Transverse colon (tissue), 3 donors: ENCODE results near the gene SCNN1A.

Experiments used
- CTCF ChIP-seq, 5 experiments: fragments of 200-600 bp in 3 of 5; fragments of 450-650 bp in 2 of 5; sonication (generic) in 3 of 5; IDR thresholded peaks; 1 replicate in 2 of 5; 2 replicates in 3 of 5; pipeline ENCODE4 v1.5.1; 2016 to 2017; ENCODE audit warnings: antibody characterized with exemption in 5 of 5, inconsistent platforms in 3 of 5, mild to moderate bottlenecking in 2 of 5, moderate library complexity in 1 of 5
- EP300 ChIP-seq: sonication (generic); formaldehyde crosslinking; IDR thresholded peaks from one replicate; pipeline ENCODE4 v1.6.1; 2017; ENCODE audit warnings: antibody characterized with exemption, low read depth

- TF ChIP-seq EP300 (no peak), CTCF (IDR thresholded peaks at IDR 0.05) (no peak)
These were observed 37.4 kb downstream of the SCNN1A start for GRCh38 chr12:6337958-6338433.
